SU-DHL-6 (cell line): ENCODE results near the gene PRXL2B.

Experiments
- EZH2phosphoT487 ChIP-seq: fragments of 200-600 bp; sonication (generic), shearing (Covaris generic); conservative IDR thresholded peaks from 2 replicates; pipeline ENCODE4 v1.6.1; 2018; ENCODE audit warnings: mild to moderate bottlenecking, antibody characterized with exemption, low read length, moderate library complexity, mixed read lengths
- TF ChIP-seq, protein P1 (sequence below): fragments of 200-600 bp; sonication (generic); IDR thresholded peaks from one replicate; pipeline ENCODE4 v1.5.1; 2017; ENCODE audit warnings: antibody characterized with exemption, mild to moderate bottlenecking, low read length, moderate library complexity; ENCODE audit not compliant: insufficient read depth, poor library complexity, severe bottlenecking

DNA sequence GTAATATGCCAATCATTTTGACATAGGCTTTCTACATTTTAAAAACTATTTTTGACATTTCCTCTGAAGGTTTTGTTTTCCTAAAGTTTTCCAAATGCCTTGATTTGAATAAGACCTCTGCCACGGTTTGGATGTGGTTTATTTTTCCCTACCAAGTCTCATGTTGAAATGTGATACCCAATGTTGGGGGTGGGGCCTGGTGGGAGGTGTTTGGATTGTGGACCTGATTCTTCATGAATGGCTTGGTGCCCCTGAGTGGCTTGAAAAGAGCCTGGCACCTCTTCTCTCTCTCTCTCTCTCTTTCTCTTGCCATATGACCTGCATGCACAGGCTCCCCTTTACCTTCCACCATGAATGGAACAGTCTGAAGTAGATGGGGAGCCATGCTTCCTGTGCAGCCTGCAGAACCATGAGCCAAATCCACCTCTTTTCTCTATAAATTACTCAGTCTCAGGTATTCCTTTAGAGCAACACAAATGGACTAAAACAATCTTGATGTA is 31.4 kb downstream of the PRXL2B start:
- TF ChIP-seq, protein P1, sequence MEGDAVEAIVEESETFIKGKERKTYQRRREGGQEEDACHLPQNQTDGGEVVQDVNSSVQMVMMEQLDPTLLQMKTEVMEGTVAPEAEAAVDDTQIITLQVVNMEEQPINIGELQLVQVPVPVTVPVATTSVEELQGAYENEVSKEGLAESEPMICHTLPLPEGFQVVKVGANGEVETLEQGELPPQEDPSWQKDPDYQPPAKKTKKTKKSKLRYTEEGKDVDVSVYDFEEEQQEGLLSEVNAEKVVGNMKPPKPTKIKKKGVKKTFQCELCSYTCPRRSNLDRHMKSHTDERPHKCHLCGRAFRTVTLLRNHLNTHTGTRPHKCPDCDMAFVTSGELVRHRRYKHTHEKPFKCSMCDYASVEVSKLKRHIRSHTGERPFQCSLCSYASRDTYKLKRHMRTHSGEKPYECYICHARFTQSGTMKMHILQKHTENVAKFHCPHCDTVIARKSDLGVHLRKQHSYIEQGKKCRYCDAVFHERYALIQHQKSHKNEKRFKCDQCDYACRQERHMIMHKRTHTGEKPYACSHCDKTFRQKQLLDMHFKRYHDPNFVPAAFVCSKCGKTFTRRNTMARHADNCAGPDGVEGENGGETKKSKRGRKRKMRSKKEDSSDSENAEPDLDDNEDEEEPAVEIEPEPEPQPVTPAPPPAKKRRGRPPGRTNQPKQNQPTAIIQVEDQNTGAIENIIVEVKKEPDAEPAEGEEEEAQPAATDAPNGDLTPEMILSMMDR, result no peak
- TF ChIP-seq EZH2phosphoT487, result no peak
